ENCODE results near the gene COL5A1.
"Not testable (repeated sequence)": the region's sequence is repeated elsewhere in the genome, so short reads cannot be mapped to it uniquely, and the experiment has no call there.

The COL5A1 gene

GRCh38 chr9:134847138-134847537 is 205.5 kb downstream of the COL5A1 start:
- no peak overlapping the region for H3K4me3 ChIP-seq (ENCODE audit: low read length)
- no peak for TF ChIP-seq ZNF274 (IDR thresholded peaks at IDR 0.05; ENCODE audit: low read depth, low read length)

GRCh38 chr9:134847752-134848432 is 206.3 kb downstream of the COL5A1 start:
- no peak overlapping the region for H3K4me3 ChIP-seq (ENCODE audit: low read length)
- no peak for TF ChIP-seq ZNF274 (IDR thresholded peaks at IDR 0.05; ENCODE audit: low read depth, low read length)

- H3K4me3 ChIP-seq (ENCODE audit: low read length) = no peak overlapping the region
- no peak for TF ChIP-seq ZNF274 (IDR thresholded peaks at IDR 0.05; ENCODE audit: low read depth, low read length)
Measured at GRCh38 chr9:134848504-134848903, 206.9 kb downstream of the COL5A1 start.

GRCh38 chr9:134850611-134851010 is 209.0 kb downstream of the COL5A1 start:
- no peak overlapping the region for H3K4me3 ChIP-seq (ENCODE audit: low read length)

GRCh38 chr9:134851020-134851419 is 209.4 kb downstream of the COL5A1 start:
- no peak overlapping the region for H3K4me3 ChIP-seq (ENCODE audit: low read length)
- TF ChIP-seq ZNF274 (IDR thresholded peaks at IDR 0.05; ENCODE audit: low read depth, low read length) = no peak

More at GRCh38 chr9:134850611-134851010, 209.0 kb downstream of the COL5A1 start:
- TF ChIP-seq ZNF274 (IDR thresholded peaks at IDR 0.05; ENCODE audit: low read depth, low read length) = no peak

- H3K4me3 ChIP-seq (ENCODE audit: low read length) = no peak overlapping the region
- no peak for TF ChIP-seq ZNF274 (IDR thresholded peaks at IDR 0.05; ENCODE audit: low read depth, low read length)
Measured at GRCh38 chr9:134852906-134853654, 211.5 kb downstream of the COL5A1 start.

GRCh38 chr9:134853893-134854292 is 212.3 kb downstream of the COL5A1 start:
- TF ChIP-seq ZNF274 (IDR thresholded peaks at IDR 0.05; ENCODE audit: low read depth, low read length) = no peak
- H3K4me3 ChIP-seq (ENCODE audit: low read length) = no peak overlapping the region

GRCh38 chr9:134854541-134854981 is 213.0 kb downstream of the COL5A1 start:
- no peak overlapping the region for H3K4me3 ChIP-seq (ENCODE audit: low read length)
- no peak for TF ChIP-seq ZNF274 (IDR thresholded peaks at IDR 0.05; ENCODE audit: low read depth, low read length)

- H3K4me3 ChIP-seq (ENCODE audit: low read length) = no peak overlapping the region
- TF ChIP-seq ZNF274 (IDR thresholded peaks at IDR 0.05; ENCODE audit: low read depth, low read length) = no peak
Measured at GRCh38 chr9:134855231-134855899, 213.8 kb downstream of the COL5A1 start.

GRCh38 chr9:134855900-134856377 is 214.3 kb downstream of the COL5A1 start:
- no peak for TF ChIP-seq ZNF274 (IDR thresholded peaks at IDR 0.05; ENCODE audit: low read depth, low read length)
- H3K4me3 ChIP-seq (ENCODE audit: low read length) = no peak overlapping the region

GRCh38 chr9:134857451-134857850 is 215.8 kb downstream of the COL5A1 start:
- not testable (repeated sequence) for H3K4me3 ChIP-seq (ENCODE audit: low read length)

GRCh38 chr9:134858051-134858841 is 216.6 kb downstream of the COL5A1 start:
- H3K4me3 ChIP-seq (ENCODE audit: low read length) = no peak overlapping the region; the same call in 1 of the 2 replicates
- no peak for TF ChIP-seq ZNF274 (IDR thresholded peaks at IDR 0.05; ENCODE audit: low read depth, low read length)

- H3K4me3 ChIP-seq (ENCODE audit: low read length) = no peak overlapping the region
- no peak for TF ChIP-seq ZNF274 (IDR thresholded peaks at IDR 0.05; ENCODE audit: low read depth, low read length)
Measured at GRCh38 chr9:134860510-134860909, 218.9 kb downstream of the COL5A1 start.
